ENCODE data around the gene C1QTNF8.

Gene C1QTNF8

DNA sequence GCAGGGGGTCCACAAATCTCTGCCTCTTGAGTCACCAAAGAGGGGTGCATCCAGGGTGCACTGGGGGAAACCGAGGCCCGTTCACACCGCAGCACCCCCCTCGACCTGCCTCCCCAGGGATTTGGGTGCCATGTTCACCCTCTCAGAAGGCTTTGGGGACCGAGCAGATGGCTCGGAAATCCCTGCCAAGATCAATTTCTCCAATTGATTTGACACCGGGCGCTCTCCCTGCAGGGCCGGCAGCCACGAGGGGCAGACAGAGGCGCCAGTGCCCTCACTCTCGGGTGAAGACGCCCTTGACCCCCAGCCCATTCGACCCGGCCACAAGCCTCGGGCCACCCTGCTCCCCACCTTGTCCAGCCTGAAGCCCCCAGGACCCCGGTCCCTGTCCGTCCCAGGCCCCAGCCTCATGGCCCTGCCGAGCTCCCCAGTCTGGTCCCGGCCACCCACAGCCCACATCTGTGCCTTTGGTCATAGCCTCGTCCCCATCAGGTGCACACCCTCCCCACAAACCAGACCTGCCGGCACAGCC, 14.2 kb downstream of the C1QTNF8 start:
- H3K27ac ChIP-seq, result no peak overlapping the region
- H3K4me3 ChIP-seq, result no peak overlapping the region

DNA sequence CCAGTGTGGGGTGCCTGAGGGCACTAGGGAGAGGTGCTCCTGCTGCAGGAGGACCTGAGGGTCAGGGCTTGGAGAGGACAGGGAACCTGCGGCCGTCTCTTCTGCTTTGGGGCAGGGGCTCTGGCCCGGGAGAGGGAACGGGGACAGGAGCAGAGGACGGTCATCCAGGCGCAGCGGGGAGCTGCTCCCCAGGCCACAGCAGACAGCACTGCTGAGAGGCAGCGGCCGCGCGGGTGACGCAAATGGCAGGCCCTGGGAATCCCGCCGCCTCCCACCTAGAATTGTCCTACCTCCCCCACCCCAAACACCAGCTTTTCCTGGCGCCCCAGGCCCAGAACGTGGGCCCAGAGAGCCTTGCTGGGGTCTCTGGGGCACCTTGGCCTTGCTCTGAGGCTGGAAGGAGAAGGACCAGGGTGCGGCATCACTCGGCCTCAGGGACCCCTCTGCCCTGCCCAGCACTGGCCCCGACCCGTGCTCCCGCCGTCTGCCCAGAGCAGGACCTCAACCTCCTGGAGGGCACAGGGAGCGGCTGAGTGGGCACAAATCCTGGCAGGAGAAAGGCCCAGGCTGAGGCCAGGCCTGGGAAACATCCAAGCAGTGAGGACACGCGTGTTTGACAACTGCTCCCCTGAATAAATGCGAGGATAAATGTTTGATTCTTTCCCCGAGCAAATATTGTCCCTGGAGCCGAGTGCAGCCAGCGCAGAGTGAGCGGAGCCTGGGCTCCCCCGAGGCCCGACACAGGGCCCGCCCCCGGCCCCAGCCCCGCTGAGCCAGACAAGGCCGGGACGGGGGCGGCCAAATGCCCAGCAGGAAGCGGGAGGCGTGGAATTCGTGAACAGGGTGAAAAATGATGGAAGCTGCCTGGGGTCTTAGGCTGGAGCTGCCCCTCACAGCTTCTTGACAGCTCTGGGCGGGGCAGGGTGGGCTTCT, 15.0 kb downstream of the C1QTNF8 start:
- no peak overlapping the region for H3K4me3 ChIP-seq
- no peak overlapping the region for H3K27ac ChIP-seq

DNA sequence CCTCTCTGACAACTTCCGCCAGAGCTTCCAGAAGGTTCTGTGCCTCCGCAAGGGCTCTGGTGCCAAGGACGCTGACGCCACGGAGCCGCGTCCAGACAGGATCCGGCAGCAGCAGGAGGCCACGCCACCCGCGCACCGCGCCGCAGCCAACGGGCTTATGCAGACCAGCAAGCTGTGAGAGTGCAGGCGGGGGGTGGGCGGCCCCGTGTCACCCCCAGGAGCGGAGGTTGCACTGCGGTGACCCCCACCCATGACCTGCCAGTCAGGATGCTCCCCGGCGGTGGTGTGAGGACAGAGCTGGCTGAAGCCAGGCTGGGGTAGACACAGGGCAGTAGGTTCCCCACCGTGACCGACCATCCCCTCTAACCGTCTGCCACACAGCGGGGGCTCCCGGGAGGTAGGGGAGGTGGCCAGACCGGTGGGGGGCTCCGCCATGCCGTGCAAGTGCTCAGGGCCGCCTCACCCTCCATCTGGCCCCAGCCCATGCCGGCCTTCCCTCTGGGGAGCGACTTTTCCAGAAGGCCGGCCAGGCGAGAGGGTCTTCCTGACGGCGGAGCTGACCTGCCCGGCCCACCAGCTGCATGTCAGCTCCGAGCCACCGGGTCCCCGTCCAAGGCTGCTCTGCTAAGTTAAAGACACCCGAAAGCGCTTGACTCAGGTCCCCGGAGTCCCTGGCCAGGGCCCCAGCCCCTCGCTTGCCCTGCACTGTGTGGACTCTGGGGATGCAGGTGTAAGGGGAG, 16.1 kb downstream of the C1QTNF8 start:
- no peak overlapping the region for H3K4me3 ChIP-seq
- H3K27ac ChIP-seq, result no peak overlapping the region

DNA sequence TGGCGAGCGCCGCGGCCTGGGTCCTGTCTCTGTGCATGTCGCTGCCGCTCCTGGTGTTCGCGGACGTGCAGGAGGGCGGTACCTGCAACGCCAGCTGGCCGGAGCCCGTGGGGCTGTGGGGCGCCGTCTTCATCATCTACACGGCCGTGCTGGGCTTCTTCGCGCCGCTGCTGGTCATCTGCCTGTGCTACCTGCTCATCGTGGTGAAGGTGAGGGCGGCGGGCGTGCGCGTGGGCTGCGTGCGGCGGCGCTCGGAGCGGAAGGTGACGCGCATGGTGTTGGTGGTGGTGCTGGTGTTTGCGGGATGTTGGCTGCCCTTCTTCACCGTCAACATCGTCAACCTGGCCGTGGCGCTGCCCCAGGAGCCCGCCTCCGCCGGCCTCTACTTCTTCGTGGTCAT, 16.7 kb downstream of the C1QTNF8 start:
- Histone ChIP-seq H3K4me3 (no peak overlapping the region), H3K27ac (no peak overlapping the region)

DNA sequence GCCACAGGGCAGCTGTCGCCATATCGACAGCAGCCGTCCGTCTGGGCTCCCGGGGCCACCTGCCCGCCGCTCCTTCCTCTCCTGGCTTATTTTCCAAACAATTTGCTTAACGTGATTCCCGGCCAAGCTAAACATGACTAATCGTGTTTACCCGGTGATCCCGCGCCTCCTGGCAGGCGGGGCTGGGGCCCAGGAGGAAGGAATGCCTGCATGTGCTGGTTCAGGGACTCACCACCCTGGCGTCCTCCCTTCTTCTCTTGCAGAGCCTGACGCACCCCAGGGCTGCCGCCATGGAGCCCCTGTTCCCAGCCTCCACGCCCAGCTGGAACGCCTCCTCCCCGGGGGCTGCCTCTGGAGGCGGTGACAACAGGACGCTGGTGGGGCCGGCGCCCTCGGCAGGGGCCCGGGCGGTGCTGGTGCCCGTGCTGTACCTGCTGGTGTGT, 17.4 kb downstream of the C1QTNF8 start:
- H3K4me3 ChIP-seq, result no peak overlapping the region
- no peak overlapping the region for H3K27ac ChIP-seq

DNA sequence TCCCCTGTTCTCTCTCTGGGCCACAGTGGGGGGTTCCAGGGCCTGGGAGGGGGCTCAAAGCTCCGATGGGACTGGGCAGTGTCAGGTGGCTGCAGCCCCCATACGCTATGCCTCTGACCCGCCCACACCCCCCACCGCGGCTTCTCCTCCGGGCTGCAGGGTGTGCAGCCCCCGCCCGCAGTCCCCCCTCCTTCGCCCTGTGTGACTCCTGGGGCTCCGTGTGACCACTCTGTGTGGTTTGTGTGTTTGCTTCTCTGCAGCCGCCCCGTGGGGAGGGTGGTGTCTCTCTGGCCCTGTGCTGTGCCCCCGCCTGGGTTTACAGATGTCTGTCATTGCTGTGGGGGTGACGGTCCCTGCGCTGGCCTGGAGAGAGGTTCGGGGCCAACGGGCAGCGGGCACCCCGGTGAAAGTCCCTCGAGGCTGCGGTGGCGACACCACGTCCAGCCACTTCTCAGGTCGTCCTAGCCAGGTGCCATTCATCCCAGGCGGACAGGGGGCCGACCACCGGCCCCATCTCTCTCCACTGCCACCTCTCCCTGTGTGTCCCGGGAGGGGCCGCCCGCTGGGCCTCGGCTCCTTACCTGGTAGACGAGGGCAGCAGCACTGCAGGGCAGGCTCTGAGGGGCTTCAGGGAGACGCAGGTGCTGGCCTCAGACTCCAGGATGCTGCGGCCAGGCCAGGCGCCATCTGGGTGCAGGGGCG, 18.0 kb downstream of the C1QTNF8 start:
- Histone ChIP-seq H3K27ac (no peak overlapping the region), H3K4me3 (no peak overlapping the region)

DNA sequence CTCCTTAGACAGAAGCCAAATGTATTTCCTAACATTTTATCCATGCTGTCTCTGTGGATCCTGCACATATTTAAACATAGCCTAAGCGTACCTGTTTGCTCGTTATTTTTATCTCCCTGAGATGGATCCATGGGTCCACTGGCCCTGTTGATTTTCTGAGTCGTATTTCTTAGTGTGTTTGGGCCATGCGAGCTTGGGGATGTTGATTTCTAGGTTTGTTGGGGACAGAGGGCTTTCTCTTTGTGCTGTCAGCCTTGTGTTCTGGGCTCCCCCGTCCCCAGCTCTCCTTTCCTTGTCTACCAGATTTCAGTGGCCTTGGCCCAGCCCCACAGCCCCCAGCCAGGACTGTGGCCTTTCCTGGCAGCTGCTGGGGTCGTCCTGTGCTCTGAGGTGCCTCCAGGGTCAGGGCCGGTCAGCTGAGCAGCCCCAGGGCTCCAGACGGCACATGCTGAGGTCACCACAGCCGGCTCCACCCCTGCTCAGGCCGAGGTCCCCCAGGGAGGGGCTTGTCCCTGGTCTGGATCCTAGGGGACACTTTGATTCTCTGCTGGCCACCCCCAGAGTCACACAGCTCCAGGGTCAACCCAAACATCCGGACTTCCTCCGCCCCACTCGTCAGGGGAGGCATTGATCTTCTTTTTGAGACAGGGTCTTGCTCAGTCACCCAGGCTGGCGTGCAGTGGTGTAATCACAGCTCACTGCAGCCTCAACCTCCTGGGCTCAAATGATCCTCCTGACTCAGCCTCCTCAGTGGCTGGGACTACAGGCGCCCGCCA, 19.1 kb downstream of the C1QTNF8 start:
- Histone ChIP-seq H3K27ac (no peak overlapping the region), H3K4me3 (no peak overlapping the region)

DNA sequence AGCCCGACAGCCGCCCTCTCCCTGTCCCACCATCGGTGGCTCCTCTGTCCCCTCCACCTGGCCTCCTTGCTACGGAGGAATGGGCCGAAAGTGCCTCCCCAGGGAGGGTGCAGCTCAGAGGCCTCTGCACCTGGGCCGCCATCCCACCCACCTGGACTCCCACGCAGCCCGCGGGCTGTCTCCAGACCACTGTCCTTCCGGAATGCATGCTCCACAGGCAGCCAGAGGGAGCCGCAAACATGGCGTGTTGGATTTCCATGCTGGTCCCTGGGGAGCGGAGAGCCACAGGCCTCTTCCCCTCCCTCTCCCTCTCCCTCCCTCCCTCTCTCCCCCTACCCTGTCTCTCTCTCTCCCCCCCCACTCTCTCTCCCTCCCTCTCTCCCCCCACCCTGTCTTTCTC, 20.5 kb downstream of the C1QTNF8 start:
- no peak overlapping the region for H3K27ac ChIP-seq

DNA sequence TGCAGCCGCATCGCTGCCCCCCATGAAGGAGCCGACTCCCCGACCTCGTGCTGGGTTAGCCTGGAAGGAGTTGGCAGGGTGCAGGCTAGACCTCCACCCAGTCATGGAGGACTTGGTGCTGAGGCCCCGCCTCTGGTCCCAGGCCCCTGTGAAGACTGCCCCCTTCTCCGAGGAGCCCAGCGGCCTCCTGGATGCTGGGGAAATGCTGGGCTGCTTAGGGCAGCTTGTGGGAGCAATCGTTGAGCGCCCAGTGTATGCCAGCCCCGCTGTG, 21.7 kb downstream of the C1QTNF8 start:
- H3K4me3 ChIP-seq, result no peak overlapping the region
- H3K27ac ChIP-seq, result no peak overlapping the region

More for the DNA sequence above, 20.5 kb downstream of the C1QTNF8 start:
- no peak overlapping the region for H3K4me3 ChIP-seq

DNA sequence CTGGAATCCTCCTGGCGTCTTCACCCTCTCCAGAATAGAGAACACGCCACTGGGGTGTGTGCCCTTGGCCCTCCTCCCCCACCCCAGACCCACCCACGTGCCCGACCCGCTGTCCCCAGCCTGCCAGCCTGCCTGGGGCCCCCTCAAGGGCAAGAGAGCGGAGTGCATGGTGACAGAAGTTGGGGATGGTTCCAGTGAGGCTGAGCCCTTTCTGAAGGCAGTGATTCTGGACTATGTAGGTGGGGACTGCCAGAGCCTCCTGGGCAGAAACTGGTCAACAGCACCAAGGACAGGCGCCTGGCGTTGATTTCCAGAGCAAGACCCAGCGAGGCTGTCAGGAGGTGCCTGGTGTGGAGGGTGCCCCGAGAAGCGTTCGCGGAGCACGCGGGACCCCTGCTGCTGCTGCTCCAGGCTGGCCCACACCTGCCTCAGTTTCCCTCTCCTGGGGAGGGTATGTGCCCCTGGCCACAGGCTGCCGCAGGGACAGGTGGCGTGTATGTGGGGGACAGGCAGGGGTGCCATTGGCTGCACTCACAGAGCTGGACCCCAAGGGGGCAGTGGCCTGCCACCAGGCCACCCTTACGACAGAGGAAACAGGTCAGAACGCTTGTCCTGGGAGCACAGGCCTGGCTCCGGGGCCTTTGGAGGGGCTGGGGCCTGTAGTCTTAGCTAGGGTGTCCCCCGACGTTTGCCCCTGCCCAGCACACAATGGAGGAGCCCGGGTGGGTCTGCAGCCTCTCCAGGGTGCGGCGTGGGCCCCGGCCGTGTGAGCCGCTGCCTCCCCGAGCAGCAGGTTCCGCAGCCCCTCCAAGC, 22.3 kb downstream of the C1QTNF8 start:
- Histone ChIP-seq H3K27ac (no peak overlapping the region), H3K4me3 (no peak overlapping the region)

DNA sequence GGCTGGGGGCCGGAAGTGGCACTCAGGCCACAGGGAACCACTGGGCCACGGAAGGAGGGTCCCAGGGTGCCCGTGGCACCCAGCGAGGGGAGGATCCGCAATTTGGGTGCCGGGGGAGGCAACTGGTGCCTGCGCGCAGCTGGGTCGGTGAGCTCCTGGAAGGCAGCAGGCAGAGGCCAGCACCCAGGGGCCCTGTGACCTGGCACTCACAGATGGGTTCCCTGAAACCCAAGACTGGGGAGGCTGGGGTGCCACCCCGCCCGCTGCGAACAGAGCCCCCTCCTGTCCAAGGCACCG, 22.8 kb downstream of the C1QTNF8 start:
- no peak overlapping the region for H3K27ac ChIP-seq

DNA sequence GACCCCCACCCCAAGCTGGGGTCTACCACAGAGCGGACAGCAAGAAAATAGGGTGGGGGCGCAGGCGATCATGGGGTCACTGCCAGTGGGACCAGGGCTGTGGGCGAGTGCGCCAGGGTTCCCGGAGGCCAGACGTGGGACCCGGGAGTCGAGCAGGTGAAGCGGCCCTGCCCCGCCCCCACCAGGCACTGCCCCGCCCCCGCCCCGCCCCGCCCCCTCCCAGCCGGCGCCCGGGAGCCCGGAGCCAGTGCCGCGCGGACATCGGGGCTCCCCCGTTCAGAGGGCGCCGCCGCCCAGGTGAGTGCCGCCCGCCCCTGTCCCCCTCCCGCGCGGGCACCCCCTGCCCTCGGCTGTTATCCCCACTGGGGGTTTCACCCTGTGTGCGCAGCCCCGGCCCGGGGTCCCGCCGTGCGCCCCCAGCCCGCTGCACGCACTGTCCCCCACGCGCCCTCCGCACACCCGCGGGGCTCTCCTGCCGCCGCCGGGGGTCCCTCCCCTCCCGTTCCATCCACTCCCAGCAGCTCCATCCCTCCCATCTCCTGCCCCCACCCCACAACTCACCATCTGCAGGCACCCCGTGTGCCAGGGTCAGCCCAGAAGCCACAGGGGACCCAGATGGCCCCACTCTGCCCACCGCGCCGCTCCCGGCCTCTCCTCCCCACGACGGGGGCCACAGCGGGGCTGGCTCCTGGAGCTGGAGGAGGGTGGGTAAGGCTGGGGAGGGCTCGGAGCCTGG, 23.4 kb downstream of the C1QTNF8 start, which contains the start of gene SSTR5:
Gene SSTR5 (plus strand): TSS at position 222 of the 736 bp plus-strand sequence. CDS start 6,122 bp downstream, outside the sequence.
- Histone ChIP-seq H3K4me3 (no peak within 1 kb of the TSS), H3K27ac (no peak within 1 kb of the TSS)

More for the DNA sequence above, 22.8 kb downstream of the C1QTNF8 start:
- H3K4me3 ChIP-seq, result no peak overlapping the region

DNA sequence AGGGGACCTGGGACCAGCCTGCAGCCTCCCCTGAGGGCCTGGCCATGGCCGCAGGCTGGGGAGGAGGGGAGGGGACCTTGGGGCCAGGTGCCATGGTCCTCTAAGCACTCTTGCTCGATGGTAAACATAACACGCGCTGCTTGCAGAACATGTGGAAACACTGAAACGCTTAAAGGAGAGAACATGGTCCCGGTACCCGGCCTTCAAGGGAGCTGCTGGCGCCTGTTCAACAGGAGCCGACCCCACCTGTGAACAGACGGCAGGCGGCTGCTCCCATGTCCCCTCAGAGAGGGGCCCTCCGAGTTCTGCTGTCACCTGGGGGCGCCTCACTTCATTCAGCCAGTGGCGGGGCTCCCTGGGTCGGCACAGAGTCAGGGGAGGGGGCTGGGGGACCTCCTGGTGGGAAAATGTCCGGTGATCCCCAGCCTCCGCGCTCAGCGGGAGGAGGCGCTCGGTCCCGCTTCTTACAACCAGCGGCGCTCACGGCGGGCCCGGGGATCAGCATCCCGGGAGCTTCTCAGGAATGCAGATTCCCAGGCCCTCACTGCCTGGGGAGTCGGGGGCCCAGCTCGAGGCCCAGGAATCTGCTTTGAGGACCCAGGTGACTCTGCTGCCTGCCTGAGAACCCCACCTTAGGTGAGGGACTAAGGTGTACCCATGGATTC, 24.4 kb downstream of the C1QTNF8 start:
- Histone ChIP-seq H3K27ac (no peak overlapping the region), H3K4me3 (no peak overlapping the region)

DNA sequence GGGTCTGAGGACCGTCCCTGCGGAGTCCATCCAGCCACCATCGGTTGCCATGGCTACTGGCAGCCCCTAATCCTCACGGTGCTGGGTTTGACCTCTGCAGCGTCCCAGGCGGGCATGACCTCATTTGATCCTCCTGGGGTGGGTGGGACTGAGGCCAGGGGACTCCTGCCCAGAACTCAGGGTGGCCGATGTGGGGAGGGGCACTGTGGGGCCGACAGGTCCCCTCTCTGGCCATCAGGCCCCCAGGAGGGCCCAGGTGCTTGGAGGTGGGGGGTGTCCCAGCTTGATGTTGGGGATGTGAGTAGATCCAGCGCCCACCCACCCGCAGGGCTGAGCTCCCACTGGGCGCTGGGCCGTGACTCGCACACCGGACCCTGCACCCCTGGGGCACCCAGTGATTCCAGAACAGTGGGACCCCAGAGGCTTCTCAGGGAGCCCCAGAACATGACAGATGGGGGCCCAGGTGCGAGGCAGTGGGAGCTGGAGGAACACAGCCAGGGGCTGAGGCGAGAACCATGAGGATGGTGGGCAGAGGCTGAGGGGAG, 25.1 kb downstream of the C1QTNF8 start:
- H3K4me3 ChIP-seq, result no peak overlapping the region
- H3K27ac ChIP-seq, result no peak overlapping the region

DNA sequence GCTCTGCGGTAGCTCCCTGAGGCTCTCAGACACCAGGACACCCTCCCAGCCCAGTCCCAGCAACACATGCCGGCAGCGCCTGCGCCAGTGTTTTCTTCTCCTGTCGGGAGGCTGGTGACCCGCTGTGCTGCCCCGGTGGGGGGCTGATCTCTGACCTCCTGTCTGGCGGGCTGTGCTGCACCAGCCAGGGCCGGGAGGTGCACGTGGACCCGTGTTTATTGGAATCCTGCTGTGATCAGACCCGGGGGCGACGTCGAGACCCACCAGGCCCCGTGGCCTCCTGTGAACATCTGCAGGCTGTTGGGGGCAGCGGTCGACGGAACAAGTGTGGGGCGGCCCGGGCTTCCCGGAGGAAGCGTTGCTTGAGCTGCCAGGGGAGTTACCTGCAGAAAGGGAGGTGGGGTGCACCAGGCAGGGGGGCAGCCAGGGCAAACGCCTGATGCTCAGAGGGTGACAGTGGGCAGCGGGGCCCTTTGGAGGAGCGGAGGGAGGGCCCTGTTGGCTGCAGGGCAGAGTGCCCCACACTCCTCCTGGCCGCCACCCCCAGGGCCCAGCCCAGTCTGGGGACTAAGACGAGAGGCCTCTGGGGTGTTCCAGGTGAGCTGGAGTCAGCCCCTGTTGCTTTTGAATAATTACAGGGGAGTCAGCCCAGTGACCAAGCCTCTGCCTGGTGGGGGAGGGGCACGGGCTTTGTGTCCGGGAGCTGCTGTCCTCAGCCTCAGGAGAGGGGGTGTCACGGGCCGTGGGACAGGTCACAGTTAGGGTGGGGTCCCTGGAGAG, 25.8 kb downstream of the C1QTNF8 start:
- Histone ChIP-seq H3K4me3 (no peak overlapping the region), H3K27ac (no peak overlapping the region)

DNA sequence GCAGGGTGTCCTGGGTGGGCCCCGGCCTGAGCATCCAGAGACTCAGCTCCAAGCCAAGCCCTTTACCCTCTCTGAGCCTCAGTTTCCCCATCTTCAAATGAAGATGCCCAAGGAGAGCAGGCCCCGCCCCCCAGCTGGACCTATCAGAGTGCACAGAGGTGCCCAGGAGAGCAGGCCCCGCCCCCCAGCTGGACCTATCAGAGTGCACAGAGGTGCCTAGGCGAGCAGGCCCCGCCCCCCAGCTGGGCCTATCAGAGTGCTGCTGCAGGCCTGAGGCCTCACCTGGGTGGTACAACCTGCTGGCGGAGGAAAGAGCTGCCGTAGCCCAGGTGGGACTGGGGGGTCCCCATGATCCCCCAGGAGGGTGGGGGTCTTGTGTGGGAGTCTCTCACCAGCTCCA, 26.9 kb downstream of the C1QTNF8 start:
- no peak overlapping the region for H3K4me3 ChIP-seq

DNA sequence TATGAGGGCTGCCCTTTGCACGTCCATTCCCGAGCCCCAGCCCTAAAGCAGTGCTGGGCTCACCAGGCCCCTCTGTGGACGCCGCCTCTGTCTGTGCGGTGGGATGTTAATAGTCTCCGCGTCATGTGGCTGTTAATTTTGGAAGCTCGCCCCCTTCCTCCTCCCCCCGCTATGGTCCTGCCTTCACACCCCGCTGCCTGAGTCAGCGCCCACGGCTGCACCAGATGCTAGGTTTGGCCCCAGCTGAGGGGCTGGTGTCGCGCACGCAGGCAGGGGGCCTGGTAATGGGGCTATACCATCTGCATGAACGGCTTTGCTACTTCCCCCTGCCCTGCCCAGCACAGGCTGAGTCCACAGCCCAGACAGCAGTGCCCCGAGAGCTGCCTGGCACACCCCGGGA, 27.6 kb downstream of the C1QTNF8 start:
- no peak overlapping the region for H3K4me3 ChIP-seq
- no peak overlapping the region for H3K27ac ChIP-seq

More for the DNA sequence above, 26.9 kb downstream of the C1QTNF8 start:
- no peak overlapping the region for H3K27ac ChIP-seq
